Brain pericyte (primary cell): Measurements from ENCODE around the gene POLR3B.
"Not testable (repeated sequence)": the region's sequence is repeated elsewhere in the genome, so short reads cannot be mapped to it uniquely, and the experiment has no call there.

Source experiments
- DNase-seq: peaks from one replicate; pipeline ENCODE4 v3.0.0-alpha.2; 2012; ENCODE audit warnings: low read depth, low spot score

POLR3B gene

GRCh38 chr12:106459534-106459933, 102.0 kb downstream of the POLR3B start:
- no peak for DNase-seq

DNA sequence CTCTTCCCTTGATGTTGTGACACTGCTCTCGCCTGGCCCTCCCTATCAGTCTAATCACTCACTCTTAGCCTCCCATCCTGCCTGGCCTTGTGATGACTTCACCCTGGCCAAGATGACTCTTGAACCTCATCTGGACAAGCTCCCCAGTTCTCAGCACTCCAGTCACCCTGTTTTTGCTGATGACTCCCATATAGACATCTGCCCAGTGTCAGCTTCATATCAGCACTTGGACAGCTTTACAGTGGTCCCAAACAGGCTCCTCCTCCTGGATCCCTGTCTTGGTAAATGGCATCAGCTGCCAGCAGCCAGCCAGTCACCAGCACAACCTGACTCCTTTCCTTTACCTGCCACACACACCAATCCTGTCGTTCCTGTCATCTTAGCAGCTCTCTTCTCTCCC, 104.2 kb downstream of the POLR3B start:
- DNase-seq: no peak

GRCh38 chr12:106465605-106466004, 108.1 kb downstream of the POLR3B start:
- DNase-seq: not testable (repeated sequence)

- DNase-seq: not testable (repeated sequence)
Observed at GRCh38 chr12:106475662-106476061, 118.1 kb downstream of the POLR3B start.

DNA sequence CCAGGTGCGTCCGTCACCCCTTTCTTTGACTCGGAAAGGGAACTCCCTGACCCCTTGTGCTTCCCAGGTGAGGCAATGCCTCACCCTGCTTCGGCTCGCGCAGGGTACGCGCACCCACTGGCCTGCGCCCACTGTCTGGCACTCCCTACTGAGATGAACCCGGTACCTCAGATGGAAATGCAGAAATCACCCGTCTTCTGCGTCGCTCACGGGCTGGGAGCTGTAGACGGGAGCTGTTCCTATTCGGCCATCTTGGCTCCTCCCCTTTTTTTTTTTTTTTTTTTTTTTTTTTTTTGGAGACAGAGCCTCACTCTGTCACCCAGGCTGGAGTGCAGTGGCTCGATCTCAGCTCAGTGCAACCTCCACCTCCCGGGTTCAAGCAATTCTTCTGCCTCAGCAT, 120.1 kb downstream of the POLR3B start:
- DNase-seq: not testable (repeated sequence)

- DNase-seq: no peak
Observed at GRCh38 chr12:106480251-106480650, 122.7 kb downstream of the POLR3B start.

DNA sequence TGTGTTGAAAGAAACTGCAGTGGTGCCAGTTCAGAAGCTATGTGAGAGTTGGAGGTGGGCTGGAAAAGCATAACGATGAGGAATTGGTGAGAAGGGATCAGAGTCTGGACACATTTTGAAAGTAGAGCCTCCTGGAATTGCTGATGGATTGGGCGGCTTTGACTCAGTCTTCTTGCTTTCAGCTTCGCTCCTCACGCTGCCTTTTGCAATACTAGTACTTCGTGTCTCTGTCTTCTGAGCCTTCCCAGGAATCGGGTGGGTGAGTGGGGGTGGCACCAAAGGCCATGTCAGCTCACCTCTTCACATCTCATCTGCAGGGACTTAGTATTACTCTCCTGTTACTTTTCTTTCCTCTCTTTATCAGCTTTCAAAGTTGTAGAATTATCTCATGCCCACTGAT, 123.7 kb downstream of the POLR3B start:
- DNase-seq: no peak

GRCh38 chr12:106487664-106488063, 130.1 kb downstream of the POLR3B start:
- DNase-seq: no peak

GRCh38 chr12:106488884-106489283, 131.3 kb downstream of the POLR3B start:
- no peak for DNase-seq

DNA sequence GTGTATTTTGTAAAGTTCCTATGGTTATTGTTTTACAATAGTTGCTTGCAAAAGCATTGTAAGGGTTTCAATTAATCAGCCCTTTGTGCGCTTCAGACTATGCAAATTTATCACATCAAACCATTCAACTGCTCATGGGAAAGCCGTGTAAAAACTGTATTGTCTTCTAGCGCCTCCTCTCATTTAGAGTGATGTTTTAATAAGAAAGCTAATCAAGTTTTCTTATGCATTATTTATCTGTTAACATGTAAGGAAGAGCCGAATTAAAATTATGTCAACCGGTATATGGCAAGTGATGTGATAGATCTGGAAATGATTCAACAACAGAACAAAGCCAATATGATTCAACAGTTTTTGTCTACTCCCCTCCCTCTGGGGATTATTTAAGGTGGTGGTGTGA, 132.7 kb downstream of the POLR3B start:
- no peak for DNase-seq

DNA sequence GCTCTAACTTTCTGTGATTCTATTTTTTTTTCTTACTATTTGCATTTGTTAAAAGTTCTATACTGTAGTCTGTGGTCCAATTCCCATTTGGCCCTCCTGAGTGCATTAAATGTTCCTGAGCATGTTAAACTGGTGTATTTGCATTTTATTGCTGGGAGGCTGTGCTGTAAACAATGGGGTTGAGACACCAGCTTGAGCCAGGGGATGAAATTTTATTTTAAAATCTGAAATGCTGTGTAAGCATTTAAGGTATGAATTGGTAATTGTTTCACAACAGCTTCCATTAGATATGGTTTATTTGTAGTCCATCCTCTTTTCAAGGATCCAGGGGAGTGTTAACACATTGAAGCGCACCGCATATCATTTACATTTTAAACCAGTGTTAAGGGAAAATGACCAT, 135.3 kb downstream of the POLR3B start:
- no peak for DNase-seq

DNA sequence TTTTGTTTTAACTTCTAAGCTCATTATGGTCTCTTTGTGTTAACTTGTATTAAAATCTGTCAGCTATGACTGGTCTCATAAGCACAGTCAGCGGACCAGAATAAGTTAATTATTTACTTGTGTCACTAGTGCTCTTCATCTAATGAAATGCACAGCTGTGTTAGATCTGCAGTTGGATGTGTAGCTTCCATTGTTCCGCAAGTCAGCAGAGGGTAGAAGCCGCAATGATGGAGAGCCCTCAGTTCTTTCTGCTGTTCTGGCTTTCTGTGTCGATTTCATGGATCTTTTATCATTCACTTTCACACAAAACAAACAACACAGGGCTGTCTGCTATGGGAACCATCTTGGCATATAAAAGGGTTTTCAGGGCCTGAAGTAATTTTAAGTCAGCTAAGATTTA, 136.0 kb downstream of the POLR3B start:
- no peak for DNase-seq

DNA sequence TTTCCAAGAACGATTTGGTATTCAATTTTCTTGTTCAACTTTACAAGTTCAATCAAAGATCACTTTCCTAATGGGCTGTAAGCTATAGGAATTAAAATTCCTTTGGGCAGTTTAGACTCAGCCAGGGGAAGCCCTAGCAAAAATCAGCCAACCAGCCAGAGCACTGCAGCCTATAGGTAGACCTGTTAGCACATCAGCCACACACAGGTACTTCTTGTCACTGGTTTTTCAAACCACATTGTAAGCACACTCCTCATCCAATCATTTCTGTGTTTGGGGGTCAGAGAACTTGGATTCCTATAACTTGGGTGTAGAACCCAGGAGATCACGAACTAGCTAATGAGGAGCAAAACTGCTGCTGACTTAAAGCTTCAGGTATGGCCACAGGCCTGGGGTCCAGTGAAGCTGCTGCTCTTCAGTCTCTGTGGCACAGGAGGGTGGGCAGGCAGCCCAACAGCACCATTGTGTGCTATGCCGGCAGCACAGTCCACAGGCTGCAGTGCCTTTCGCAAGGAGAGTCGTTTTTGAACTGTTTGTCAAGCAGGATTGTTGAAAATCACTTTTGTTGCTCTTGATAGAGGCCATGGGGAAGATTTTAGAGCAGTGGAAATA, 137.9 kb downstream of the POLR3B start:
- DNase-seq: no peak

DNA sequence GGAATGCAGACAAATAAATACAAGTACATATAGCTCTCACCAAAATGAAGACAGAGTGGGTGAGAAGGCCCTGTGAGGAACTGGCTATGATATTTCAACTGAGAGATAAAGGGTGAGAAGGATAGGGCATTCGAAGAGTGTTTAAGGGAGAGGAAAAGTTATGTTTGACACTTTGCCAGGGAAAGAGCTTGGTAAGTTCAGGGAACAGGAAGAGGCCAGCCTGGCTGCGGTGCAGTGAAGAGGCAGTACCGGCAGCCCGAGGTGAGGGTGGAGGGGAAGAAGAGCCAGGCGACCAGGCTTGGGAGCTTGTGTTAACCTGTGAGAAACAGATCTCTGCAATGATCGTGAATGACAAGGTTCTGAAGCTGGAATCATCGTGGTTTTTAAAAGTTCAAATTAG, 140.5 kb downstream of the POLR3B start:
- DNase-seq: no peak

GRCh38 chr12:106499628-106500027, 142.1 kb downstream of the POLR3B start:
- no peak for DNase-seq

DNA sequence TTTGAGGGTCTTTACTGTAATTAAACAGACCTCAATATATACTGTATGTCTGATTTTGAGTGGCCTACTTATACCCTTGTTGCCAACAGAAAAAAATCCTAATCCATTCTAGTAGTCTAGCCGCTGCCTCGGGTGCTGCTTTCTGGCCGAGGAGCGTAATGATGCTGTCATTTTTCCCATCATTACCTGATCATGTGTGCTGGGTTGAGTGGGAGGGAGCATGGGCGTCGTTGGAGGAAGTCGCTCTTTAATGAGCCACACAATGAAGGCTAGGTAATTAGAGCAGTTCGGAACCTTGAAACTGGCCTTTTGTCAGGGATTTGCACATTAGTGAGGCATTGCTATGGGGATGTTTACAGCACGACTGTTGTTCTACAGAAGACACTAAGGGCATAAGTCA, 149.1 kb downstream of the POLR3B start:
- DNase-seq: no peak

GRCh38 chr12:106508966-106509365, 151.4 kb downstream of the POLR3B start:
- no peak for DNase-seq

GRCh38 chr12:106511365-106511764, 153.8 kb downstream of the POLR3B start:
- no peak for DNase-seq

DNA sequence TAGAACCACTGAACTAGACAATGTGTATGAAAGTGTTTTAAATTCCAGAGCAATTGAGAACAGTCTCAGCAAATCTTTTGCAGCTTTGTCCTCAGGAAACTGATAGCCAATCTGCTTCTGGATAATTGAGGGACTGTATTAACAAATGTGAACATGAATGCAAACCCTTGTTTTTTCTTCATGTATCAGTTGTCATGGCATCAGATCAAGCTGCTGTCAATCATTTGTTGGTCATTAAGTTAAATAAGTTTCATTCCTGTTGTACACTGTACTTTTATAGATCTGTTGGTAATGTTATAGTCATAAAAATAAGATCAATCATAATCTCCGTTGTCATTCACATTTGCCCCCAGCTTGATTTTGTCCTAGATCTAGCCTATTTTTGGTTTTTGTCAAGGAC, 159.8 kb downstream of the POLR3B start:
- DNase-seq: no peak

DNA sequence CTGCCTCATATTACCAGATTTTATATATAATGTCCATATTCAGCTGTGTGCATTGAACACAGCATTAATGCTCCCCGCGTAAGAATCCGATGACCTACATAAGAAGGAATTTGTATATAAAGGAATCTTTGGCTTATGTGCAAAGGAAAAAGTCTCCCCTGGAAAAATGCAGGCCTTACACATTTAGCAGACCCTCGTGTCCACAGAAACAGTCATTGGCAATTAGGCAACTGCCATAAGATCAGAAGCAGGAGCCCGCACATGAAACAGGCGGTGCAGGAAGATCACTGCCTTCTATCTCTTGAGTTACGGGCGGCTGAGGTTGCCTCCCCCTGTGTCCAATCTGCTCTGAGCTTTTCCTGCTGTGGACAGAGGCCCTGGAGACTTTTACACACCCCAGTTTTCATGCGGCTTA, 162.1 kb downstream of the POLR3B start:
- DNase-seq: no peak

DNA sequence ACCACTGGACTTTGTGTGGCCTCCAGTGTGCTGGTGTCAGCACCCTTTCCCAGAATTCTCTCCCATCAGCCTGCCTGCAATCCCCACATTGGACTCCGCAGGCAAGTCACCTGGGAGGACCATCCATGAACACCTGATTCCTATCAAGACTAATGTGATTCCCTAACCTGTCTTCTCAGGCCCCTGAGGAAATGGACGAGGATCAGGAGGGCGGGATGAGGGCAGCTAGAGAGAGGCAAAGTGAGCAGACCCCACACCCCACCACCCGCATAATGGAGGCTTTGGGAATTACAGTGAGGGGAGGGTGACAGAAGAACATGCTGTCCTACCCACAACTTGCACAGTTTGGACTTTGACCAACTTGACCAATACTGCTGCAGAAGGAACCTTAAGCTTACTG, 164.4 kb downstream of the POLR3B start:
- no peak for DNase-seq

DNA sequence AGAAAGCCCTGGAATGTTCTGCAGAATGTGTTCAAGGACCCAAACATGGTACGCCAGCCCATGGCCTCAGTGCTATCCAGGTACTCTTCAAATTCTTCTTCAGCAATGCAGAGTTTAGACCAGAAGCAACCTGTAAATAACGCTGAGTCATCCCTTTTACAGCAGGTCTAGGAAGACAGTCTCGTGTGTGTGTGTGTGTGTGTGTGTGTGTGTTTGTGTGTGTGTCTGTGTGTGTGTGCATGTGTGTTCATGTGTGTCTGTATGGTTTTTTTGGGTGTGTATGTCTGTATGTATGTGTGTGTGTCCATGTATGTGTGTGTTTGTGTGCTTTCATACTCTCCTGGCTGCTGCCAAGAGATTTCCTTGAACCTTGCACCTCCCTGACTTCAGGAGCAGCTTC, 165.2 kb downstream of the POLR3B start:
- DNase-seq: no peak

GRCh38 chr12:106527356-106527755, 169.8 kb downstream of the POLR3B start:
- DNase-seq: no peak

DNA sequence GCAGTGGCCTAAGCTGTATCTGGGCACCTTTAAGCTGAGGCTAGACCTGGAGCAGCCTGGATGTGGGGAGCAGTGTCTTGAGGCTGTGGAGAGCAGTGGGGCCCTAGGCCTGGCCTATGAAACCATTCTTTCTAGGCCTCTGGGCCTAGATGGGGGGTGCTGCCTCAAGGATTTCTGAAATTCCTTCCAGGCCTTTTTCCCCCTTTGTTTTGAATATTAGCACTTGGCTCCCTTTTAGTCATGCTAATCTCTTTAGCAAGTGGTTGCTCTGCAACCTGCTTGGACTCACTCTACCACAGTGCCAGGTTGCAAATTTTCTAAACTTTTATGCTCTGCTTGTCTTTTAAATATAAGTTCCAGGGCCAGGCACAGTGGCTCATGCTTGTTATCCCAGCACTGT, 183.7 kb downstream of the POLR3B start:
- DNase-seq: no peak
